Stimulated activated CD8-positive, alpha-beta memory T cell treated with anti-CD3 and anti-CD28 coated beads, Interleukin-4, amount 100 ng/mL, for 24 hours (primary cell): ENCODE results near the gene TSEN54.
"Not testable (repeated sequence)": the region's sequence is repeated elsewhere in the genome, so short reads cannot be mapped to it uniquely, and the experiment has no call there.

Experiments used
- DNase-seq: peaks from one replicate; pipeline ENCODE4 v3.0.0-alpha.2; 2020; ENCODE audit warnings: low read depth

TSEN54 gene

DNA sequence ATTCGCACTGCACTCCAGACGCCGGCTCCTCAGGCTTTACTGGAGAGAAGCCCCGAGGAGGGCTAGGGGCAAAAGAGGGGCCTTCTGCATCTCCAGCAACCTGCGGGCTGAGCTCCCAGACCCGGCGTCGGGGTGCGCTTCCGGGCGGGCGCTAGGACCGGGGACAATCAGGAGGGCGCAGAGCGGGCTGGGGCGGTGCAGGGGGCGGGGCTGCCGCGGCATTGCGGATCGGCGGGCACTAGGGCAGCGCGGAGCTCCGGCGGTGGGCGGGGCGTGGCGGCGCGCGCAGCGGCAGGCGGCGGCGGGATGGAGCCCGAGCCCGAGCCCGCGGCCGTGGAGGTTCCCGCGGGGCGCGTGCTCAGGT lies at the start of gene TSEN54:
TSS of gene TSEN54 (plus strand) at position 274 of the 364 bp plus-strand sequence. CDS start at position 307, 33 bp downstream.
- peak; percentile 93 for DNase-seq

DNA sequence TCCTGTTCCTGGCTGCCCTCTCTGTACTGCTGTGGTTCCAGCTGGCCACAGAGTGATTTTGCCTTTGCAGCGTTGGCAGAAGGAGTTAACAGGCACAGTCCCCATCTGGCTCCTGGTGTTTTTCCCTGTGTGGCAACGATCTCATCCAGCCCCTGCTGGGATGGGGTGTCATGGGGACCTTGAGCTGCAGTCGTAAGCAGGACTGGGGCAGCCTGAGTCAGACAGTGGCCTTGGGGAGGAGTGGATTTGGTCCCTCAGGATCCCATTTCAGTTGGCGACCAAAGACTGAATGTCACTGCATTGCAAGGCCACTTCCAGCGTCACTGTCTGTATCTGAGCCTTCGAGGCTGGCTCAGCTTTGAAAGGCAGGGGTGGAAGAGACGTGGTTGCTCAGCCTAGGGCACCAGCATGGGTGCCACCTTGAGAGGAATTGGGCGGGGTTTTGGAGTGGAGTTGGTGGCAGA lies 48.0 kb upstream of the TSEN54 start:
- no peak for DNase-seq

DNA sequence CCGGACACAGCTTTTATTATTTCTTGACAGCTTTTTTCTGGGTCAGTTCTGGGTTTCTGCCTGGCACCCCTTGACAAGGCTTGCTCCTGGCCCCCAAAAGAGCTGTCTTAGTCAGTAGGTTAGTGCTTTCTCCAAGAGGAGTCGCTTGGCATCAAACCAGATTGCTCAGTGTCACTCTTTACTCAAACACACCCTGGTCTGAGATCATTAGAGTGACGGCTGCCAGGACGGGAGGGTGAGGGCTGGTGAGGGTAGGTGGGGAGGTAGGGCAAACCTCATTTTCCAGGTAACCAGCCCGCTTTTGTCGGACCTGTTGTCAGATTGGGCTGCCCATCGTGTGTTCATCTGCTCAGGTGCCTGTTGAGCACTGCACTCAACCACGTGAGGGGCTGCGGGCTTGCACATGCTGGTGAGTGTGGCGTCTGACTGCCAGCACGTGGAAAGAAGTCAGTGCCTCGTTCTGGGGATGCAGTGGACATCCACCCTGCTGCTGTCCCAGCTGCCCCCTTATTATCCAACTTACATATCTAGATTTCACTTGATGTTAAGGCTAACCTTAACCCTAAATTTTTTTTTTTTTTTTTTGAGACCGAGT lies 47.5 kb upstream of the TSEN54 start:
- DNase-seq = no peak

DNA sequence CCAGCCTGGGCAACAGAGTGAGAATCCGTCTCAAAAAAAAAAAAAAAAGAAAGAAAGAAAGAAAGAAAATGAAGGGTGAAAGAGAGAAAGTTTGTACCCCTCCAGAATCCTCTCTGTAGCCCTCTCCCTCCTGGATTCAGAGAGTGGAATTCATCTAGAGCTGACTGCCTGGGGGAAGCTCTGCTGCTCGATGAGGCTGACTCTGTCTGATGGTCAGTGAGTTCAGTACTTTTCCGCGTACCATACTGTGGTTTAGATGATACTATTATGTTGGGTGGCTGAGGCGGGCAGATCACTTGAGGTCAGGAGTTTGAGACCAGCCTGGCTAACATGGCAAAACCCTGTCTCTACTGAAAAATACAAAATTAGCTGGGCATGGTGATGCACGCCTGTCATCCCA lies 45.1 kb upstream of the TSEN54 start:
- no peak for DNase-seq

DNA sequence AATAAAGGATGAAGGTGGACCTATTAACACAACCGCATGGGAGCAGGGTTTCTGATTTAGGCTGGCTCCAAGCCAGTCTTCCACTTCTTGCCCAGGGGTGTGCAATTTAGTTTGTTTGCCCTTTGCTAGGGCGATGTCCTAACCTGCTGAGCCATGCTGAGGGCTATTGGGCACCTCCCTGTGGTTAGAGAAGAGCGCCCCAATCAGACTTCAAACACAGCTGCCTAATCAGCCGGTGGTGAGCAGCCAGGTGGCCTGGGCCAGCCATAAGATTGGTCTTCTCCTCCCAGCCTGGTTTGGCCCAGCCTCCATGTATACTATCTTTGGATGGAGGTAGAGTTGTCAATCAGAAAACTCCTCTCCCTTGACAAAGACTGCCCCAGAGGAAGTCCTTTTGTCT lies 44.2 kb upstream of the TSEN54 start:
- no peak for DNase-seq

DNA sequence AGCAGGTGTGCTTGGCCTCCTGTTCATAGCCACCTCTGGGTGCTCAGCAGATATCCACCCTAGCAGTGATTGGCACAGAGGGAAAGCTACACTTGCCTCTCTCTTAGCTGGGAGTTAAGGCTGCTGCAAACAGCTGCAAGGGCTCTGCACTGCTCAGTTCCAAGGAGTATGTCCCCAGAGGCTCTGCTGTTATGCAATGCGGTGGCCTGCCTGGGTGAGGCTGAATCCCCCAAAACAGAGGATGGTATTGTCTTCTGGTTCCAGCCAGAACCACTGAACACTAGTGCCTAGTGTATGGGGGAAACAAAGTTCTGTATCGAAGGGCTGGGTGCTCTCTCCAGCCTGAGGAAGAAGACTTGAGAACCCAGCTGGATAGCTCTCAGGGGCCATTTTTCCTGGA lies 43.1 kb upstream of the TSEN54 start:
- no peak for DNase-seq

DNA sequence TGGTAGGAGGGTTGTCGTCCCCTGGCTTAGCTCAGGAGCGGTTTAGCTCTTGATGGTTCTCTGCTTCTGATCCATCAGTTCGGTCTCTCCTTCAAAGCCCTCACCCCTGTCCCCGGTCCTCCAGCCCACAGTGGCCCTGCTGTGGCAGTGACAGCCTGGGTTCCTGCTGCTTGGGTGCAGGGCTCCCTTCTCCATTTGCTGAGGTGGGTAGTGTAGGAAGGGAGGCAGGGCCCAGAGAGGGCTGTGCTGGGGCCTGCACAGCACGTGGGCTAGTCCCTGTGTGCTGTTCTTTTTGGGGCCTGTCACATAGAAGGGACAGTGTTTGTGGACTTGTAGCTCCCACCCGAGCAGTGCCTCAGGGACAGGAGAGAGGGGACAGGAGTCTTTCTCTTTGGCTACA lies 41.6 kb upstream of the TSEN54 start:
- DNase-seq = no peak

DNA sequence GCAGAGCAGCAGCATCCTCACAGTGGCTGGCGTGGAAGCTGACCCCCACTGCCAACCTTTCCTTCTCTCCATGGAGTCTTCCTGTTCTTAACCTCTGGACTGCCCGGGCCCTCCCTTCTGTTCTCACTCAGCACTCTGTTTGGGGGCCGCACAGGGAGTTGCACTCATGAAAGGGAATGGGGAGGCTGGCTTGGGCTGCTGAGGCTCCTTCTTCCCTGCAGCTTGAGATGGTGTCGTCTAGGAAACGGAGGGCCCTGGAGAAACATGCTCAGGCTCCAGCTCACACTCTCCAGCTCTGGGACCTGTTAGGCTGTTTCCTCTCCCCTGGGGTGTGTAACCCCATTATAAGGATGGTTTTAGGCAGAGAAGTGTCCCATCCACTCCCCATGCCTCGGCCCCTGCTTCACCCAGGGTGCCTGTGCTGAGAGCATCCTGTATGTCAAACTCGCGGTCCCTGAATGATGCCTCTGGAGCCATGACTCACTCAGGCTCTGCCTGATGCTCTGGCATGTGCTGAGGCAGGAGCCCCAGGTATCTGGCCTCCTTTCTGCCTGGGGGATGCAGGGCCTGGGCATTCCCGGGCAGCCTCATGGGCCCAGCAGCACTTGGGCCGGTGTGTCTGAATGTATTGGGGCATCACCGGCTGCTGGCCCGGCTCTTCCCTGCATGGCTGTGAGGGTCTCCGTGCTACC lies 41.0 kb upstream of the TSEN54 start:
- DNase-seq = no peak

DNA sequence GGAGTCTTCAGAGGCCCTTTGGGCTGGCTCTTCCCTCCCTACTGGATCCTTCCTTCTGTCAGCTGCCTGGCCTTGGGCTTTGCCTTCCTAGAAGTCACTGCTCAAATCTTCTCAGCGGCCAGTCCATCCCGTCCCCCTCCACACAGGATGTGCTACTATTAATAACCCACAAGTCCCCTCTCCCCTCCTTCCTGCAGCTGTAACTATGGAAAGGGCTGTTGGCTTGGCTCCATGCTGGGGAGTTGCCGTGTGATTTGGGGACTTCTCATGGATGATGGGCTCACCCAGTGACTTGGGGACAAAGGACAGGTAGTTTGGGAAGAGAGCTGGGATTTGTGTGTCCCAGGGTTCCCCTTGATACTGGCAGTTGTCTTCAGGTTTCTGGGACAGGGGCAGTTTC lies 40.5 kb upstream of the TSEN54 start:
- DNase-seq = no peak

DNA sequence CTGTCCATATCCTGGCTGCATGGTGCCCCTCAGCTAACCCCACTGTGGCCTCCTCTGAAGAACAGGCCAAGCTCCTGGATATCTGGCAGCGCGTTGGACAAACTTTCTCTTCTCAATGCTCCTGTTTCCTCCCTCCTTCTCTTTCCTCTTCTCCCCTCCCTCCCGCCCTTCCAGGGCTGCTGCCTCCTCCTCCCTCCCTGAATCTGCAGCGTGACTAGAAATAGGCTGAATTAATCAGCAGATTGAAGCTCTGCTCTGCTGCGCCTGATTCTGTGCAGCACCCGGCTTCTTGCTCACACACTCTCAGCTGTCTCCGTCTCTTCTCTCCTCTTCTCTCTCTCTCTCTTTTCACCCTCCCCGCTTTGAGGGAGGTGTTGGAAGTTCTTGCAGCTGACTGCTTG lies 40.1 kb upstream of the TSEN54 start:
- DNase-seq = no peak

DNA sequence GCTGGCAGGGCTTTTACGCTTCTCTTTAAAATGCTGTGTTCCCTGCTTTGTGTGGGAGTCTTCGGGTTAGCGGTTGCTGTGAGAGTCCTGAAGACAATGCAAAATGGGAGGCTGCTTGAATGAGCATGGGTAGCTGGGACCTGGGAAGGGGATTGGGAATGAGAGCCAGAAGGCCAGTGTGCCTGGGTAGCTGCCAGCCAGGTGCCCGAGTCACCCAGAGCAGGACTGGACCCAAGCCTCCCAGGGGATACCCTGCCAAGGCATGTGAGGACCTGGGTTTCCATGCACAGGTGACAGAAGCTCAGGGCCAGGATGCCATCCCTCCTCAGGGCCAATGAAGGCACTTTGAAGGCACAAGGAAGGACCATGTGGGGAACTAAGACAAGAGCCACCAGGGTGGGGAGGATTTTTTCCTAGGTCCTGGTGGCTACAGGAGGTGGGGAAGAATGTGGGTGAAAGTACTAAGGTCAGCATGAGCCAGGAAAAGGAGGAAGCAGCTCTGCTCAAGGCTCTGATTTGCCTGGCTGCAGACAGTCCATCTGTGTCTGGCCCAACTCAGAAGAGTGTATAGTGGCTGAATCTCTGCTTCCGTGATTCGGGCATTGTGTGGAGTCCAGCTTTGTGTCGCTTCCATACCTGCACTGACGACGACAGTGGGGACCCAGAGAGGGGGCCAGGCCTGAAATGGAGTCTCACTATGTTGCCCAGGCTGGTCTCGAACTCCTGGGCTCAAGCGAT lies 39.4 kb upstream of the TSEN54 start:
- no peak for DNase-seq

DNA sequence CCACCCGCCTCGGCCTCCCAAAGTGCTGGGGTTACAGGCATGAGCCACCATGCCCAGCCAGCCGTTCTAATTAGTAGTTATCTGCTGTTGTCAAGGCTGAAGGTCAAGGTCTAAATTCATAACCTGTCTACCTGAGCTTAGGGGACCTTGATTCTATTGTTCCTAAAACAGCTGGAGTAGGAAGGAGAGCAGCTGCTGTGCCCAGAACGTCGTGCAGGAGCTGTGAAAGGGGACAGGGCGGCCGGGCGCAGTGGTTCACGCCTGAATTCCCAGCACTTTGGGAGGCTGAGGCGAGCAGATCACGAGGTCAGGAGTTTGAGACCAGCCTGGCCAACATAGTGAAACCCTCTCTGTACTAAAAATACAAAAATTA lies 38.9 kb upstream of the TSEN54 start:
- not testable (repeated sequence) for DNase-seq

DNA sequence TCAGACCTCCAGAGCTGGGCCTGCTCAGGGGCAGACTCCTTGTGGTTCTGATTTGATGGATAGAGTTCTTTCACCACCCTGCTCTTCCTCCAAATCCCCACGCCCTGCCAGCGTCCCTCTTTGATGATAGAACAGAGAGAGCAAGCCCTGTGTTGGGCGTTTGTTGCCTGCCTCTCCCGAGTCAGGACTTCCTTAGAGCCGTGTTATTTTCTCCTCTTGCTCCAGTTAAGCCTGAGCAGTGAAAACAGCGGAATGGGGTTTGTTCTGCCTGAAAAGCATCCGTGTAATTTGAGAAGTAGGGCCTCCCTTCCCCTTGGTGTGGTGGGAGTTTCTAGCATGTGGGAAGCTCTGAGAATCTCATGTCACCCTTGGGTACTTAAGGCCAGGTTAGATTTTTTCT lies 37.8 kb upstream of the TSEN54 start:
- DNase-seq = no peak

DNA sequence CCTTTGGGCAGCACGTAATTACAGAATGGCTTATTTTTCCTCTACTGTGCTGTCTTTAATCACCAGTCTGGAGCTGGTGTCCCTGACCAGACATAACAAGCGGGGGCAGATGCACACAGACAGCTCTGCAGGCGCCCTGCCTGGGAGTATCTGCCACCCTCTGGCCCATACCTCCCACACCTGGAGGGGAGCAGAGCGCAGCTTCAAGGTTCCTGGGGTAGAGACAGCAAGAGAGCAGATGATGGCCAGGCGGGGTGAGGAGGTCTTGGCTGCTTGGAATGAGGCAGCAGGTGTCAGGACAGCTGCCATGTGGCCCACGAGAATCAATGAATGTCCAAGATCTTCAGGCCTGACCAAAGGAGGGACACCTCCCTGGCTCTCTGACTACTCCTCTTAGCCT lies 36.0 kb upstream of the TSEN54 start:
- no peak for DNase-seq

DNA sequence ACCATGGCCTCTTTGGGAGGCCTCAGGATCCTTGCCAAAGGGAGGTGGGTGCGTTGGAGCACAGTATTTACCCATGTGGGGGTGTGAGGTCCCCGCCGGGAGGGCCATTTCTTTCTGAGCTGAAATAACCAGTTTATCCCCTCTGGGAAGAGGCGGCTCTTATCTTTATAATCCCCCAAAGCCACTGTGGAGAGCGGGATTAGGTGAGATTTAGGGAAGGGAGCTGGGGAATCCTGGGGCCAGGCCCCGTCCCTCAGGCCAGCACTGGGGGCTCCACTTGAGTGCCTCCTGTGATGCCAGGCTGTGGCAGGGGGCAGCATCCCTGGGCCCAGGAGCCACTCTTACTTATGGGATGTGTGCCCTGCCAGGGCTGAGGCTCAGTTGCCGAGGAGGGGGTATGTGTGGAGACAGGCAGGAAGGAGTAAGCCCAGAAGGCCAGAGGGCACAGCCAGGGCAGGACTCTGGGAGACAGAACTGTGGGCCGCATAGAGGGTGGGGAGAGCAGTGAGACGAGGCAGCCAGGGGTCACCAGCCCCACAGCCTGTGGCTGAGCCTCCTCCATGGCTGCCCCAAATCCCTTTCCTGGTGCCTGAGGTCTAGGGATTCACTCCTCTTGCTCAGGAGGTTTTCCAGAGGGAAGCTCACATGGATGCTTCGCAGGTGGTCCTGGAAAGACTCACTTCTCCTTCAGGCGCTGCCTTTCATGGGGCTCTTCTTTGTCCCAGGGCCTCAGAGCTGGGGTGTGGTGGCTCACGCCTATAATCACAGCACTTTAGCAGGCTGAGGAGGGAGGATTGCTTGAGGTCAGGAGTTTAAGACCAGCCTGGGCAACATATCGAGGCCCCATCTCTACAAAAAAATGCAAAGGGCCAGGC lies 34.9 kb upstream of the TSEN54 start:
- no peak for DNase-seq

DNA sequence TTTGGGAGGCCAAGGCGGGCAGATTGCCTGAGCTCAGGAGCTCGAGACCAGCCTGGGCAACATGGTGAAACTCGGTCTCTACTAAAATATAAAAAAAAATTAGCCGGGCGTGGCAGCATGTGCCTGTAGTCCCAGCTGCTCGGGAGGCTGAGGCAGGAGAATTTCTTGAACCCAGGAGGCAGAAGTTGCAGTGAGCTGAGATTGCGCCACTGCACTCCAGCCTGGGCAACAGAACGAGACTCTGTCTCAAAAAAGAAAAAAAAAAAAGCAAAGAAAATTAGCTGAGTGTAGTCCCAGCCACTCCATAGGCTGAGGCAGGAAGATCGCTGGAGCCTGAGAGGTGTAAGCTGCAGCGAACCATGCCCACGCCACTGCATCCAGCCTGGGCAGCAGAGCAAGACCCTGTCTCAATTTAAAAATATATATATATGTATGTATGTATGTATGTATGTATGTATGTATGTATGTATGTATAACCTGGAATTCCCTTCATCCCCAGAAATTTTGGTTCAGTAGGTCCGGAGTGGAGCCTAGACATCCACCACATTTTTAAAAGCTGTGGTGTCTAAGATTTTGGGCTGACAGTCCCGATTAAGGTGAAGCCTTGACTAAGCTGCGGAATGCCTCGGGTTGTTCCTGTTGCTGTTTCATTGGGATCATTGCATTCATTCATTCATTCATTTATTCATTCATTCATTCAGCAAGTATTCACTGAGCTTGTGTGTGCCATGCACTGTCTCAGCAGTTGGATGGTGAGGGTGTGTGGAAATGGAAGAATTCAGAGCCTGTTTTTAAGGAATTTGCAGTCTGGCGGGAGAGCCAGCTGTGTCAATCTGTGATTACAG lies 34.0 kb upstream of the TSEN54 start:
- DNase-seq = no peak

DNA sequence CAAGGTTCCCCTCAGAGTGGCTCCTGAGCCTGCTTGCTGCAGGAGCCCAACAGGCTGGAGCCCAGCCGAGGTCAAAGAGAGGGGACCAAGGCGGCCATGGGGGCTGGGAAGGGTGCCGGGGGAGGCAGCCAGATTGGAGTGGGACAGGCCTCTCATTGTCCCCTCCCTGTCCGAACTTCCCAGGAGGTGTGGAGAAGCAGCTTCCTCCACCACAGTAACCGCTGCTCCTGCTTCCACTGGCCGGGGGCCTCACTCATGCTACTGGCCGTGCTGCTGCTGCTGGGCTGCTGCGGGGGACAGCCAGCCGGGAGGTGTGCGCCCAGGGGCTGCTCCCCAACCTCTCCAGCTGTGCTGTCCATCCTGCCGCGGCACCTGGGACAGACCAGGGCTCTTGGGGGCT lies 30.6 kb upstream of the TSEN54 start:
- DNase-seq = no peak

DNA sequence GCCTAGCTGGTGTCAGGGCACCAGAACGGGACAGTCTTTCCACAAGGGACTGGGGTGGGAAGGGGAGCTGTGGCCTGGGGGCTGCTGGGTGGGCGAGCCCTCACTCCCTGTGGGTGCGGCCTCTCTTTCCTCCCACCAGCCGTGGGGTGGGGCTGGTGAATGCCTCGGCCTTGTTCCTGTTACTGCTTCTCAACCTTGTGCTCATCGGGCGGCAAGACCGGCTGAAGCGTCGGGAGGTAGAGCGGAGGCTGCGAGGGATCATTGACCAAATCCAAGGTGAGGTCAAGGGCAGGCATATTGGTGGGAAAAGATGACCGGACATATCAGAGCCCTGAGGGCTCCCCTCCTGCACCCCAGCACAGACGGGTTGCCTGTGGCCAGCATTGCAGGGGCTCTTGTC lies 30.2 kb upstream of the TSEN54 start:
- DNase-seq = no peak

DNA sequence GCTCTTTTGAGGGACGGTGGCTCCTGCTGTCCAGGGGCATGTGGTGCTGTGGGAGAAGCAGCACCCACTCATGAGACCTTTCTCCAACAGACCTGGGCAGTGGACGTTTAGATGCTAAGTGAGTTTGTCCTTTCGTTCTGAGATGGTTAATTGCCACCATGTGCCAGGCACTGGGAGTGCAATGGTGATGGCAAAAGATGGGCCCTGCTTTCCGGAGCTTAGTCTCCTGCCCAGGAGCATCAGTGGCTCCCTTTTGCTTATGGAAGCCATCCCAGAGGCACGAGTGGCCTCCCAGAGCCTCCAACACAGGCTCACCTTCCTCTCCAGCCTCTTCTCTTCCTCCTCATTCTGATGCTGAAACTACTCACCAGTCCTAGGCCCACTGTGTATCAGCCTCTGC lies 29.4 kb upstream of the TSEN54 start:
- no peak for DNase-seq

DNA sequence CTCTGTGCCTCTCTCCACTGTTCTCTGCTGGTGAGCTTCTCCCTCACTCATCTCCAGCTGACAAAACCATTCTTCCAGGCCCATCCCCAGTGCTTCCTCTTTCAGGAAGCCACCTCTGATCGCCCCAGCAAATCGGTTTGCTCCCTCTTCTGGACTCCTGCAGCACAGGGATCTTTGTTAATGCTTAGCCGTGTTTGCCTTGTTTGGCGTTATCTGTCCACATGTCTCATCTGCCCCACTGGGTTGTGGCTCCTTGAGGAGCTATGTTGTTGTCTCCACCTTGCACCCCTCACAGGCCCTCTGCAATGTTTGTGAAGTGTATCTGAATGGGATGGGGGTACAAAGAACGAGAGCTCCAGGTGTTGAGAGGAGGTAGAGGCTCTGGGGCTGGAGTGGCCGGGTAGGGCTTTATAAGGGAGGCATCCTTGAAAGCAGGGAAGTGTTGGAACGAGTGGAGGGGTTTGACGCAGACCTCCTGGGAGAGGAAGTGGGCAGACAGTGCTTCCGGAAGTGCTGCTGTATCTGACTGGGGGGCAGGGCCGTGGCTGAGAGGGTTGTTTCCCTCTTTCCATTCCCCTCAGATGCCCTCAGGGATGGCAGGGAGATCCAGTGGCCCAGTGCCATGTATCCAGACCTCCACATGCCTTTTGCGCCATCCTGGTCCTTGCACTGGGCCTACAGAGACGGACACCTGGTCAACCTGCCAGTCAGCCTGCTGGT lies 28.8 kb upstream of the TSEN54 start:
- DNase-seq = peak; percentile 28
